ENCODE results near the gene PLCL2. TPM values are rescaled to one million over a fixed set of nuclear protein-coding genes. Genes with fewer than 3 reads are reported as not detected.

Gene PLCL2
- 30.5 and 32.1 TPM in 2 replicates for total RNA-seq (2021)
- long read RNA-seq, full-length matches to known transcripts = 20 of 37 reads
- long read RNA-seq, partial matches to known transcripts = 11 of 37 reads
- long read RNA-seq, other reads (novel, unspliced or antisense) = 6 of 37 reads

DNA sequence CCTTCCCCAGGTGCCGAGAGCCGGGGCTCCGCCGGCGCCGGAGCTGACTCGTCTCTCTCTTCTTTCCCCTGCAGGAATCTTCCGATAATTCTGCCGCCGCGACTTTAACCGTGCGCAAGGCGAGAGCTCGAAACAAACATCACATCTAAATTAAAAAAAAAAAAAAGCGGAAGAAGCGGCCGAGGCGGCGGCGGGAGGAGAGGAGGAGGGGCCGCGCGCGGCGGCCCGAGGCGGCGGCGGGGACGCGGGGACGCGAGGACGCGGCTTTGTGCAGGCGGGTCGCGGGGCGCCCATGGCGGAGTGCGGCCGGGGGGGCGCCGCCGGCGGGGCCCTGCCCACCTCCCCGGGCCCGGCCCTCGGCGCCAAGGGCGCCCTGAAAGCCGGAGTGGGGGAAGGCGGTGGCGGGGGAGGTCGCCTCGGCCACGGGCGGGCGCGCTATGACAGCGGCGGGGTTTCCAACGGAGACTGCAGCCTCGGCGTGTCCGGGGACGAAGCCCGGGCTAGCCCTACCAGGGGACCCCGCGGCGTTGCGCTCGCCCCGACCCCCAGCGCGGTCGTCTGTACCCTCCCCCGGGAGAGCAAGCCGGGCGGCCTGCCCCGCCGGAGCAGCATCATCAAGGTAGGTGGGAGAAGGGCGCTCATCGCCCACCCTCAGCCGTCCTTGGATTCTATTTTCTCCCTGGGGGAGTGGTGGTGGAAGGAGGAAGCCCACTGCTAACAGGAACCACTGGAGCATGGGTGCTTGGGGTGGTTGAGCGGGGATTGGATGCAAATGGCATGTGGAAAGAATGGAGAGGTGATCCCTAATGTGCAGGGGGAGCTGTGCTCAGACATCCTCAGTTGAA is at the start of gene PLCL2:
Gene PLCL2 (plus strand): TSS at position 208 of the 845 bp plus-strand sequence. CDS start 85 bp downstream, at position 293.
- H3K36me3 Mint-ChIP-seq (ENCODE audit: insufficient read depth in 1 of 3, low read depth in 3 of 3) = no peaks in the 10 kb centered on the region; a peak in 1 of 7 replicates
- no peak within 1 kb of the TSS for H3K56ac ChIP-seq (ENCODE audit: insufficient read length, low read depth, low read length)
- no peaks in the 10 kb centered on the region for H4K20me1 ChIP-seq (ENCODE audit: control insufficient read depth, insufficient read depth, insufficient read length)
- no peaks in the 10 kb centered on the region for H3K9me3 ChIP-seq (ENCODE audit: control insufficient read depth, low read depth, low read length)
- H4K8ac ChIP-seq (replicated peaks; ENCODE audit: insufficient read length, low read depth, low read length) = no peak within 1 kb of the TSS
- no peak within 1 kb of the TSS for H2AFZ ChIP-seq (ENCODE audit: low read length)
- no peak within 1 kb of the TSS; the same call in 1 of the 2 replicates for H2BK15ac ChIP-seq (ENCODE audit: low read depth, low read length)
- no peak within 1 kb of the TSS for H2BK5ac ChIP-seq (ENCODE audit: insufficient read length, low read length)
- no peak within 1 kb of the TSS for H4K91ac ChIP-seq (ENCODE audit: insufficient read length, low read depth, low read length)
- H3K27ac Mint-ChIP-seq = 0 out of 7 replicates have a peak within 1 kb of the TSS, but pooled peaks of 1 of the 3 experiments have one; percentile 26
- H3K9ac ChIP-seq (ENCODE audit: extremely low read depth, insufficient read length, low read length) = peak within 1 kb of the TSS; percentile 23
- no peak within 1 kb of the TSS for H4K5ac ChIP-seq (ENCODE audit: insufficient read length, low read depth, low read length)
- H2BK12ac ChIP-seq (ENCODE audit: insufficient read length, low read depth, low read length) = no peak within 1 kb of the TSS
- TF ChIP-seq, protein P1, sequence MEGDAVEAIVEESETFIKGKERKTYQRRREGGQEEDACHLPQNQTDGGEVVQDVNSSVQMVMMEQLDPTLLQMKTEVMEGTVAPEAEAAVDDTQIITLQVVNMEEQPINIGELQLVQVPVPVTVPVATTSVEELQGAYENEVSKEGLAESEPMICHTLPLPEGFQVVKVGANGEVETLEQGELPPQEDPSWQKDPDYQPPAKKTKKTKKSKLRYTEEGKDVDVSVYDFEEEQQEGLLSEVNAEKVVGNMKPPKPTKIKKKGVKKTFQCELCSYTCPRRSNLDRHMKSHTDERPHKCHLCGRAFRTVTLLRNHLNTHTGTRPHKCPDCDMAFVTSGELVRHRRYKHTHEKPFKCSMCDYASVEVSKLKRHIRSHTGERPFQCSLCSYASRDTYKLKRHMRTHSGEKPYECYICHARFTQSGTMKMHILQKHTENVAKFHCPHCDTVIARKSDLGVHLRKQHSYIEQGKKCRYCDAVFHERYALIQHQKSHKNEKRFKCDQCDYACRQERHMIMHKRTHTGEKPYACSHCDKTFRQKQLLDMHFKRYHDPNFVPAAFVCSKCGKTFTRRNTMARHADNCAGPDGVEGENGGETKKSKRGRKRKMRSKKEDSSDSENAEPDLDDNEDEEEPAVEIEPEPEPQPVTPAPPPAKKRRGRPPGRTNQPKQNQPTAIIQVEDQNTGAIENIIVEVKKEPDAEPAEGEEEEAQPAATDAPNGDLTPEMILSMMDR (conservative IDR thresholded peaks at IDR 0.05) = no peak
- no peaks in the 10 kb centered on the region; the same call in 1 of the 2 replicates for H3K79me2 ChIP-seq (ENCODE audit: insufficient read depth, low read length)
- peaks cover 63% of the 10 kb centered on the region in 2 experiments for H3K4me1 Mint-ChIP-seq
- H3K14ac ChIP-seq (ENCODE audit: insufficient read depth, low read length) = 0 out of 2 replicates have a peak within 1 kb of the TSS, but pooled peaks have one; percentile 47
- DNase-seq = peak; percentile 34
- H3K23me2 ChIP-seq (ENCODE audit: insufficient read length, low read depth, low read length, poor library complexity, severe bottlenecking) = peaks cover 17% of the 10 kb centered on the region
- no peak within 1 kb of the TSS for H2BK20ac ChIP-seq (ENCODE audit: low read depth, low read length, poor library complexity, severe bottlenecking)
- H3K4ac ChIP-seq (ENCODE audit: low read depth, low read length) = no peak within 1 kb of the TSS
- peak within 1 kb of the TSS; percentile 86 to 92 for H3K4me3 Mint-ChIP-seq
- no peak within 1 kb of the TSS for H3K23ac ChIP-seq (ENCODE audit: insufficient read length, low read depth, low read length)
- H3K18ac ChIP-seq (ENCODE audit: insufficient read length, low read depth, low read length) = peak within 1 kb of the TSS; percentile 25
- no peak within 1 kb of the TSS for H2AK5ac ChIP-seq (ENCODE audit: insufficient read length, low read length)
- peak within 1 kb of the TSS; percentile 98 for H3K4me2 ChIP-seq (ENCODE audit: insufficient read depth, insufficient read length, low read length)
- H3K27me3 Mint-ChIP-seq (ENCODE audit: low read depth) = peaks cover 42% of the 10 kb centered on the region
- peaks cover 10% of the 10 kb centered on the region; the same call in 1 of the 2 replicates for H3K27me3 ChIP-seq (ENCODE audit: insufficient read depth, low read length)
- no peak within 1 kb of the TSS for H3K27ac ChIP-seq (ENCODE audit: insufficient read length, low read depth, low read length)
- no peak within 1 kb of the TSS for H3T11ph ChIP-seq (ENCODE audit: low read length)
- H3K4me1 ChIP-seq (ENCODE audit: insufficient read depth, low read length) = 0 out of 2 replicates have a peak, but pooled peaks cover 2% of the 10 kb centered on the region
- no CpG with 5 or more reads among the region's 87 CpGs for WGBS (ENCODE audit: extremely low coverage, insufficient read length, low lambda C conversion rate)
- H2BK120ac ChIP-seq (ENCODE audit: low read depth, low read length, poor library complexity, severe bottlenecking) = no peak within 1 kb of the TSS
- no peaks in the 10 kb centered on the region for H3K79me1 ChIP-seq (ENCODE audit: insufficient read depth, low read depth, low read length, poor library complexity, severe bottlenecking)
- no peaks in the 10 kb centered on the region for H3K9me3 Mint-ChIP-seq
